HEK293 (cell line): ENCODE results near the gene MSI2.

Experiments
- CTCF ChIA-PET: fragments of 350-600 bp; formaldehyde crosslinking; extraction: SDS; loops from one replicate; lab custom pipeline; 2021; ENCODE audit warnings: antibody characterized with exemption; lab: Yijun Ruan, JAX
- POLR2A ChIA-PET: fragments of 300-600 bp; formaldehyde crosslinking; extraction: SDS; loops from one replicate; lab custom pipeline; 2020; ENCODE audit warnings: antibody characterized with exemption, inconsistent platforms; lab: Yijun Ruan, JAX
- H3K27ac ChIP-seq: fragments of 200-500 bp; sonication (Bioruptor generic); 2 replicates; pipeline ENCODE4 v1.5.1; 2014; ENCODE audit warnings: low read depth, low read length, control low read depth, inconsistent platforms; ENCODE audit errors: extremely low read depth
- H3K36me3 ChIP-seq, 2 experiments: fragments of 200-500 bp in 1 of 2; sonication (Bioruptor generic) in 1 of 2; 1 replicate in 1 of 2; 2 replicates in 1 of 2; pipeline ENCODE4 v1.5.1; 2014 to 2017; ENCODE audit warnings: inconsistent platforms in 2 of 2, low read length in 2 of 2; ENCODE audit not compliant: control insufficient read depth in 2 of 2, insufficient read depth in 1 of 2
- H3K4me1 ChIP-seq: fragments of 200-500 bp; sonication (Bioruptor generic); 2 replicates; pipeline ENCODE4 v1.5.1; 2014; ENCODE audit warnings: mild to moderate bottlenecking, low read length, inconsistent platforms; ENCODE audit not compliant: control insufficient read depth, insufficient read depth
- H3K4me3 ChIP-seq: 2 replicates; pipeline ENCODE4 v1.5.1; 2011; ENCODE audit warnings: low read depth, mild to moderate bottlenecking, control low read depth, low read length, moderate library complexity
- H3K9me3 ChIP-seq: fragments of 200-500 bp; sonication (Bioruptor generic); 2 replicates; pipeline ENCODE4 v1.5.1; 2014; ENCODE audit warnings: low read depth, low read length, inconsistent platforms; ENCODE audit not compliant: control insufficient read depth, insufficient read depth
- GLI4 ChIP-seq: fragments of 450-650 bp; formaldehyde crosslinking; IDR thresholded peaks from 2 replicates; pipeline ENCODE4 v1.5.1; 2016; ENCODE audit warnings: missing biosample characterization, missing genetic modification characterization
- GLIS2 ChIP-seq: fragments of 450-650 bp; formaldehyde crosslinking; IDR thresholded peaks from 2 replicates; pipeline ENCODE4 v1.5.1; 2016; ENCODE audit warnings: missing biosample characterization, missing genetic modification characterization
- HOXC10 ChIP-seq: sonication (generic); formaldehyde crosslinking; IDR thresholded peaks from 2 replicates; pipeline ENCODE4 v1.8.1; 2023; ENCODE audit warnings: mild to moderate bottlenecking, missing genetic modification reagents
- HOXD13 ChIP-seq: sonication (generic); formaldehyde crosslinking; IDR thresholded peaks from 2 replicates; pipeline ENCODE4 v1.8.0; 2022; ENCODE audit warnings: missing genetic modification reagents, borderline replicate concordance
- KLF10 ChIP-seq: fragments of 450-650 bp; IDR thresholded peaks from 2 replicates; pipeline ENCODE4 v1.5.1; 2018; ENCODE audit warnings: missing biosample characterization, mild to moderate bottlenecking, missing genetic modification characterization
- PRDM10 ChIP-seq: fragments of 450-650 bp; formaldehyde crosslinking; IDR thresholded peaks from 2 replicates; pipeline ENCODE4 v1.5.1; 2016; ENCODE audit warnings: missing biosample characterization, missing genetic modification characterization
- ZFP69B ChIP-seq: fragments of 450-650 bp; formaldehyde crosslinking; IDR thresholded peaks from 2 replicates; pipeline ENCODE4 v1.5.1; 2016; ENCODE audit warnings: missing biosample characterization, missing genetic modification characterization
- ZNF140 ChIP-seq: fragments of 450-650 bp; formaldehyde crosslinking; IDR thresholded peaks from 2 replicates; pipeline ENCODE4 v1.5.1; 2016; ENCODE audit warnings: missing biosample characterization, missing genetic modification characterization
- ZNF146 ChIP-seq: fragments of 450-650 bp; formaldehyde crosslinking; IDR thresholded peaks from 2 replicates; pipeline ENCODE4 v1.5.1; 2016; ENCODE audit warnings: missing biosample characterization, missing genetic modification characterization
- ZNF18 ChIP-seq: fragments of 450-650 bp; formaldehyde crosslinking; IDR thresholded peaks from 2 replicates; pipeline ENCODE4 v1.5.1; 2016; ENCODE audit warnings: missing biosample characterization, missing genetic modification characterization
- ZNF324 ChIP-seq: fragments of 450-650 bp; formaldehyde crosslinking; IDR thresholded peaks from 2 replicates; pipeline ENCODE4 v1.5.1; 2016; ENCODE audit warnings: missing biosample characterization, missing genetic modification characterization
- ZNF433 ChIP-seq: fragments of 450-650 bp; formaldehyde crosslinking; IDR thresholded peaks from 2 replicates; pipeline ENCODE4 v1.5.1; 2016; ENCODE audit warnings: missing biosample characterization, missing genetic modification characterization, low read depth
- ZNF473 ChIP-seq: fragments of 450-650 bp; formaldehyde crosslinking; IDR thresholded peaks from 2 replicates; pipeline ENCODE4 v1.5.1; 2017; ENCODE audit warnings: missing biosample characterization, missing genetic modification characterization
- ZNF501 ChIP-seq: fragments of 450-650 bp; formaldehyde crosslinking; IDR thresholded peaks from 2 replicates; pipeline ENCODE4 v1.5.1; 2016; ENCODE audit warnings: missing biosample characterization, missing genetic modification characterization
- ZNF654 ChIP-seq: fragments of 450-650 bp; formaldehyde crosslinking; IDR thresholded peaks from 2 replicates; pipeline ENCODE4 v1.5.1; 2016; ENCODE audit warnings: low read depth, missing biosample characterization, missing genetic modification characterization
- TF ChIP-seq, protein P1 (sequence below): fragments of 450-650 bp; formaldehyde crosslinking; IDR thresholded peaks from 2 replicates; pipeline ENCODE4 v1.5.1; 2016; ENCODE audit warnings: missing biosample characterization, missing genetic modification characterization
- TF ChIP-seq, protein P2 (sequence below): fragments of 450-650 bp; formaldehyde crosslinking; IDR thresholded peaks from 2 replicates; pipeline ENCODE4 v1.5.1; 2016; ENCODE audit warnings: missing biosample characterization, missing genetic modification characterization, borderline replicate concordance
- TF ChIP-seq, protein P3 (sequence below): fragments of 450-650 bp; formaldehyde crosslinking; IDR thresholded peaks from 2 replicates; pipeline ENCODE4 v1.5.1; 2016; ENCODE audit warnings: missing biosample characterization, missing genetic modification characterization

MSI2 gene

DNA sequence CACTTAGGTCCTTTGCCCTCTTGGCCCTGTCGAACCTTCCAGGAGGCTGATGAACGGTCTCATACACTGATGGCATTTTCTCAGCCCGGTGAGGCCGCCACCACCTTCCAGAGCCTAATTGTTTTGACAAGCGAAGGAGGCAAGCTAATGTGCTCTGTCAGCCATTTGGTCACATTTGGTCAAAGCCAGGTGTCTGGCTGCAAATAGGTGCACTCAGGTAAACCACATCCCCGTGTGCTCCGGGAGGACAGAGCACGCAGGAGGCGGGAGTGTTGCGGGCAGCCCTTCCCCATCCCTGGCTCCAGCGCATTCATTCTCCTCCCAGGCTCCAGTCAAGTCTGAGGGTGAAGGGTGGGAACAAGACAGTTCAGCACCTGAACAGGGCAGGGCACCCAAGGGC, 240.1 kb downstream of the MSI2 start:
- no peak overlapping the region for H3K4me3 ChIP-seq
- H3K27ac ChIP-seq, result no peak overlapping the region
- H3K36me3 ChIP-seq, result no peaks in the 10 kb centered on the region; a peak in 1 of 3 replicates
- H3K9me3 ChIP-seq, result no peaks in the 10 kb centered on the region
- no peaks in the 10 kb centered on the region; the same call in 1 of the 2 replicates for H3K4me1 ChIP-seq
- POLR2A ChIA-PET, result no interaction called here
- TF ChIP-seq ZNF501 (tag by site-specific recombination), result no peak
- no peak for TF ChIP-seq HOXD13 (CRISPR knock-in tag)
- no peak for TF ChIP-seq ZNF18 (tag by site-specific recombination)
- no peak for TF ChIP-seq ZNF433 (tag by site-specific recombination)
- TF ChIP-seq PRDM10 (tag by site-specific recombination), result no peak
- TF ChIP-seq, protein P1, sequence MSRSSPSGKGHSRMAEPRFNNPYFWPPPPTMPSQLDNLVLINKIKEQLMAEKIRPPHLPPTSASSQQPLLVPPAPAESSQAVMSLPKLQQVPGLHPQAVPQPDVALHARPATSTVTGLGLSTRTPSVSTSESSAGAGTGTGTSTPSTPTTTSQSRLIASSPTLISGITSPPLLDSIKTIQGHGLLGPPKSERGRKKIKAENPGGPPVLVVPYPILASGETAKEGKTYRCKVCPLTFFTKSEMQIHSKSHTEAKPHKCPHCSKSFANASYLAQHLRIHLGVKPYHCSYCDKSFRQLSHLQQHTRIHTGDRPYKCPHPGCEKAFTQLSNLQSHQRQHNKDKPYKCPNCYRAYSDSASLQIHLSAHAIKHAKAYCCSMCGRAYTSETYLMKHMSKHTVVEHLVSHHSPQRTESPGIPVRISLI, result no peak
- TF ChIP-seq ZNF140, result no peak
- TF ChIP-seq ZFP69B (tag by site-specific recombination), result no peak
- TF ChIP-seq ZNF146, result no peak
- no peak for TF ChIP-seq GLI4
- TF ChIP-seq, protein P2, sequence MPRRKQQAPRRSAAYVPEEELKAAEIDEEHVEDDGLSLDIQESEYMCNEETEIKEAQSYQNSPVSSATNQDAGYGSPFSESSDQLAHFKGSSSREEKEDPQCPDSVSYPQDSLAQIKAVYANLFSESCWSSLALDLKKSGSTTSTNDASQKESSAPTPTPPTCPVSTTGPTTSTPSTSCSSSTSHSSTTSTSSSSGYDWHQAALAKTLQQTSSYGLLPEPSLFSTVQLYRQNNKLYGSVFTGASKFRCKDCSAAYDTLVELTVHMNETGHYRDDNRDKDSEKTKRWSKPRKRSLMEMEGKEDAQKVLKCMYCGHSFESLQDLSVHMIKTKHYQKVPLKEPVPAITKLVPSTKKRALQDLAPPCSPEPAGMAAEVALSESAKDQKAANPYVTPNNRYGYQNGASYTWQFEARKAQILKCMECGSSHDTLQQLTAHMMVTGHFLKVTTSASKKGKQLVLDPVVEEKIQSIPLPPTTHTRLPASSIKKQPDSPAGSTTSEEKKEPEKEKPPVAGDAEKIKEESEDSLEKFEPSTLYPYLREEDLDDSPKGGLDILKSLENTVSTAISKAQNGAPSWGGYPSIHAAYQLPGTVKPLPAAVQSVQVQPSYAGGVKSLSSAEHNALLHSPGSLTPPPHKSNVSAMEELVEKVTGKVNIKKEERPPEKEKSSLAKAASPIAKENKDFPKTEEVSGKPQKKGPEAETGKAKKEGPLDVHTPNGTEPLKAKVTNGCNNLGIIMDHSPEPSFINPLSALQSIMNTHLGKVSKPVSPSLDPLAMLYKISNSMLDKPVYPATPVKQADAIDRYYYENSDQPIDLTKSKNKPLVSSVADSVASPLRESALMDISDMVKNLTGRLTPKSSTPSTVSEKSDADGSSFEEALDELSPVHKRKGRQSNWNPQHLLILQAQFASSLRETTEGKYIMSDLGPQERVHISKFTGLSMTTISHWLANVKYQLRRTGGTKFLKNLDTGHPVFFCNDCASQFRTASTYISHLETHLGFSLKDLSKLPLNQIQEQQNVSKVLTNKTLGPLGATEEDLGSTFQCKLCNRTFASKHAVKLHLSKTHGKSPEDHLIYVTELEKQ (tag by site-specific recombination), result no peak
- no peak for TF ChIP-seq KLF10 (tag by site-specific recombination)
- TF ChIP-seq GLIS2, result no peak
- TF ChIP-seq, protein P3, sequence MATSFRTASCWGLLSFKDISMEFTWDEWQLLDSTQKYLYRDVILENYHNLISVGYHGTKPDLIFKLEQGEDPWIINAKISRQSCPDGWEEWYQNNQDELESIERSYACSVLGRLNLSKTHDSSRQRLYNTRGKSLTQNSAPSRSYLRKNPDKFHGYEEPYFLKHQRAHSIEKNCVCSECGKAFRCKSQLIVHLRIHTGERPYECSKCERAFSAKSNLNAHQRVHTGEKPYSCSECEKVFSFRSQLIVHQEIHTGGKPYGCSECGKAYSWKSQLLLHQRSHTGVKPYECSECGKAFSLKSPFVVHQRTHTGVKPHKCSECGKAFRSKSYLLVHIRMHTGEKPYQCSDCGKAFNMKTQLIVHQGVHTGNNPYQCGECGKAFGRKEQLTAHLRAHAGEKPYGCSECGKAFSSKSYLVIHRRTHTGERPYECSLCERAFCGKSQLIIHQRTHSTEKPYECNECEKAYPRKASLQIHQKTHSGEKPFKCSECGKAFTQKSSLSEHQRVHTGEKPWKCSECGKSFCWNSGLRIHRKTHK (tag by site-specific recombination), result no peak
- TF ChIP-seq ZNF473 (tag by site-specific recombination), result no peak
- no peak for TF ChIP-seq ZNF654 (tag by site-specific recombination)
- no peak for TF ChIP-seq HOXC10 (CRISPR knock-in tag)
- TF ChIP-seq ZNF324 (tag by site-specific recombination), result no peak
- CTCF ChIA-PET, result no interaction called here
